Vagina (tissue), 2 donors: ENCODE measurements around the gene FBXO21.

Experiments used
- POLR2A ChIP-seq, 2 donors: fragments of 450-650 bp; IDR thresholded peaks; one replicate each; pipeline ENCODE4 v1.6.1; 2017; ENCODE audit warnings: antibody characterized with exemption in 2 of 2, mild to moderate bottlenecking in 2 of 2, moderate library complexity in 2 of 2
- TF ChIP-seq, protein P1 (sequence below), 3 experiments: fragments of 450-650 bp in 2 of 3; fragments of 200-600 bp in 1 of 3; sonication (generic) in 1 of 3; IDR thresholded peaks; one replicate each; pipeline ENCODE4 v1.5.1; 2017 to 2019; ENCODE audit warnings: antibody characterized with exemption in 3 of 3, mild to moderate bottlenecking in 2 of 3, moderate library complexity in 2 of 3

DNA sequence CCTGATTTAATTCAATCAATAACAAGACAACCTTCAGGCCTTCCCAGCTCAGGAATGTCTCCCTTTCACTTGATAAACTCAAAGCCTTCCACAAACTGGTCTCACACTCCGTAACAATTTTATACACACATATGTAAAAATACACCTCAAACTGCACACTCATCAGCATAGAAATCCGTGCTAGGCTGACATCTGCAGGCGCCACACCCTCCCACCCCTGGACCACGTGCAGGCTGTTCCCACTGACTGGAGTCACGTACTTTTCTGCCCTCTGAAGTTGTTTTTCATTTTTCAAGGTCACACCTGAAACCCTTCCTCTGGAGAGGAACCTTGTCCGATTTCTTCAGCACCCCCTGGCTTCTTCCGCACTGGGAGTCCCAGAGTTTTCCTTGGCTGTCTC is 27.6 kb downstream of the FBXO21 start:
- TF ChIP-seq POLR2A (IDR thresholded peaks at IDR 0.05), result no peak
- TF ChIP-seq, protein P1, sequence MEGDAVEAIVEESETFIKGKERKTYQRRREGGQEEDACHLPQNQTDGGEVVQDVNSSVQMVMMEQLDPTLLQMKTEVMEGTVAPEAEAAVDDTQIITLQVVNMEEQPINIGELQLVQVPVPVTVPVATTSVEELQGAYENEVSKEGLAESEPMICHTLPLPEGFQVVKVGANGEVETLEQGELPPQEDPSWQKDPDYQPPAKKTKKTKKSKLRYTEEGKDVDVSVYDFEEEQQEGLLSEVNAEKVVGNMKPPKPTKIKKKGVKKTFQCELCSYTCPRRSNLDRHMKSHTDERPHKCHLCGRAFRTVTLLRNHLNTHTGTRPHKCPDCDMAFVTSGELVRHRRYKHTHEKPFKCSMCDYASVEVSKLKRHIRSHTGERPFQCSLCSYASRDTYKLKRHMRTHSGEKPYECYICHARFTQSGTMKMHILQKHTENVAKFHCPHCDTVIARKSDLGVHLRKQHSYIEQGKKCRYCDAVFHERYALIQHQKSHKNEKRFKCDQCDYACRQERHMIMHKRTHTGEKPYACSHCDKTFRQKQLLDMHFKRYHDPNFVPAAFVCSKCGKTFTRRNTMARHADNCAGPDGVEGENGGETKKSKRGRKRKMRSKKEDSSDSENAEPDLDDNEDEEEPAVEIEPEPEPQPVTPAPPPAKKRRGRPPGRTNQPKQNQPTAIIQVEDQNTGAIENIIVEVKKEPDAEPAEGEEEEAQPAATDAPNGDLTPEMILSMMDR (IDR thresholded peaks at IDR 0.05), result no peak
